ENCODE results near the gene SCN10A.

SCN10A gene

GRCh38 chr3:38756892-38757291, 59.1 kb downstream of the SCN10A start:
- TF ChIP-seq CTCF (IDR thresholded peaks at IDR 0.05): no peak

GRCh38 chr3:38755130-38755529, 60.9 kb downstream of the SCN10A start:
- no peak overlapping the region for H3K27ac ChIP-seq
- TF ChIP-seq CTCF (IDR thresholded peaks at IDR 0.05): no peak
- DNase-seq (ENCODE audit: low spot score): no peak
- H3K4me3 ChIP-seq: no peak overlapping the region

More at GRCh38 chr3:38756892-38757291, 59.1 kb downstream of the SCN10A start:
- Histone ChIP-seq H3K4me3 (no peak overlapping the region), H3K27ac (no peak overlapping the region)
- DNase-seq (ENCODE audit: low spot score): no peak

- no peak overlapping the region for H3K4me3 ChIP-seq
- no peak for TF ChIP-seq CTCF (IDR thresholded peaks at IDR 0.05)
- H3K27ac ChIP-seq: no peak overlapping the region
- DNase-seq (ENCODE audit: low spot score): no peak
Observed at GRCh38 chr3:38746641-38747040, 69.4 kb downstream of the SCN10A start.

- DNase-seq (ENCODE audit: low spot score): no peak
- no peak for TF ChIP-seq CTCF (IDR thresholded peaks at IDR 0.05)
- Histone ChIP-seq H3K4me3 (no peak overlapping the region), H3K27ac (no peak overlapping the region)
Observed at GRCh38 chr3:38743043-38743442, 73.0 kb downstream of the SCN10A start.

GRCh38 chr3:38742550-38742949, 73.5 kb downstream of the SCN10A start:
- no peak overlapping the region for H3K4me3 ChIP-seq
- H3K27ac ChIP-seq: no peak overlapping the region
- no peak for TF ChIP-seq CTCF (IDR thresholded peaks at IDR 0.05)
- DNase-seq (ENCODE audit: low spot score): no peak

GRCh38 chr3:38740537-38740936, 75.5 kb downstream of the SCN10A start:
- DNase-seq (ENCODE audit: low spot score): no peak
- Histone ChIP-seq H3K27ac (no peak overlapping the region), H3K4me3 (no peak overlapping the region)
- no peak for TF ChIP-seq CTCF (IDR thresholded peaks at IDR 0.05)

- TF ChIP-seq CTCF (IDR thresholded peaks at IDR 0.05): no peak
- no peak for DNase-seq (ENCODE audit: low spot score)
- Histone ChIP-seq H3K4me3 (no peak overlapping the region), H3K27ac (no peak overlapping the region)
Observed at GRCh38 chr3:38739931-38740330, 76.1 kb downstream of the SCN10A start.

All from coronary artery (tissue), 2 donors.